Nephron progenitor cell (in vitro differentiated cells): ENCODE data around the gene MORN5.
A peak's percentile ranks its signal among the peaks of the same experiment; 100 is the strongest.

ENCODE experiments used
- DNase-seq: peaks from one replicate; pipeline ENCODE4 v3.0.0; 2021
- H3K27ac Mint-ChIP-seq: 2 replicates; pipeline ENCODE4 v1.8.0; 2021; ENCODE audit warnings: mild to moderate bottlenecking, moderate library complexity, mixed read lengths
- H3K27me3 Mint-ChIP-seq: 2 replicates; pipeline ENCODE4 v1.8.0; 2021; ENCODE audit warnings: mild to moderate bottlenecking, low read depth, mixed read lengths; ENCODE audit not compliant: poor library complexity
- H3K36me3 Mint-ChIP-seq: 2 replicates; pipeline ENCODE4 v1.8.0; 2021; ENCODE audit warnings: low read depth, mixed read lengths
- H3K4me1 Mint-ChIP-seq: 2 replicates; pipeline ENCODE4 v1.8.0; 2021; ENCODE audit warnings: mixed read lengths
- H3K4me3 Mint-ChIP-seq: 2 replicates; pipeline ENCODE4 v1.8.0; 2021; ENCODE audit warnings: mild to moderate bottlenecking, moderate library complexity, mixed read lengths
- H3K9me3 Mint-ChIP-seq: 2 replicates; pipeline ENCODE4 v1.8.0; 2021; ENCODE audit warnings: mild to moderate bottlenecking, moderate library complexity, mixed read lengths
- TF ChIP-seq, protein P1 (sequence below): fragments of 200-600 bp; sonication (generic); IDR thresholded peaks from 2 replicates; pipeline ENCODE4 v1.5.0; 2021; ENCODE audit warnings: antibody characterized with exemption

Gene MORN5

GRCh38 chr9:122191584-122191983 lies 31.9 kb downstream of the MORN5 start:
- no peaks in the 10 kb centered on the region for H3K9me3 Mint-ChIP-seq
- H3K27me3 Mint-ChIP-seq: peaks cover 20% of the 10 kb centered on the region
- TF ChIP-seq, protein P1, sequence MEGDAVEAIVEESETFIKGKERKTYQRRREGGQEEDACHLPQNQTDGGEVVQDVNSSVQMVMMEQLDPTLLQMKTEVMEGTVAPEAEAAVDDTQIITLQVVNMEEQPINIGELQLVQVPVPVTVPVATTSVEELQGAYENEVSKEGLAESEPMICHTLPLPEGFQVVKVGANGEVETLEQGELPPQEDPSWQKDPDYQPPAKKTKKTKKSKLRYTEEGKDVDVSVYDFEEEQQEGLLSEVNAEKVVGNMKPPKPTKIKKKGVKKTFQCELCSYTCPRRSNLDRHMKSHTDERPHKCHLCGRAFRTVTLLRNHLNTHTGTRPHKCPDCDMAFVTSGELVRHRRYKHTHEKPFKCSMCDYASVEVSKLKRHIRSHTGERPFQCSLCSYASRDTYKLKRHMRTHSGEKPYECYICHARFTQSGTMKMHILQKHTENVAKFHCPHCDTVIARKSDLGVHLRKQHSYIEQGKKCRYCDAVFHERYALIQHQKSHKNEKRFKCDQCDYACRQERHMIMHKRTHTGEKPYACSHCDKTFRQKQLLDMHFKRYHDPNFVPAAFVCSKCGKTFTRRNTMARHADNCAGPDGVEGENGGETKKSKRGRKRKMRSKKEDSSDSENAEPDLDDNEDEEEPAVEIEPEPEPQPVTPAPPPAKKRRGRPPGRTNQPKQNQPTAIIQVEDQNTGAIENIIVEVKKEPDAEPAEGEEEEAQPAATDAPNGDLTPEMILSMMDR: no peak
- H3K27ac Mint-ChIP-seq: no peak overlapping the region
- no peaks in the 10 kb centered on the region for H3K36me3 Mint-ChIP-seq
- peak; percentile 48 for DNase-seq
- H3K4me3 Mint-ChIP-seq: no peak overlapping the region
- H3K4me1 Mint-ChIP-seq: peaks cover 40% of the 10 kb centered on the region

DNA sequence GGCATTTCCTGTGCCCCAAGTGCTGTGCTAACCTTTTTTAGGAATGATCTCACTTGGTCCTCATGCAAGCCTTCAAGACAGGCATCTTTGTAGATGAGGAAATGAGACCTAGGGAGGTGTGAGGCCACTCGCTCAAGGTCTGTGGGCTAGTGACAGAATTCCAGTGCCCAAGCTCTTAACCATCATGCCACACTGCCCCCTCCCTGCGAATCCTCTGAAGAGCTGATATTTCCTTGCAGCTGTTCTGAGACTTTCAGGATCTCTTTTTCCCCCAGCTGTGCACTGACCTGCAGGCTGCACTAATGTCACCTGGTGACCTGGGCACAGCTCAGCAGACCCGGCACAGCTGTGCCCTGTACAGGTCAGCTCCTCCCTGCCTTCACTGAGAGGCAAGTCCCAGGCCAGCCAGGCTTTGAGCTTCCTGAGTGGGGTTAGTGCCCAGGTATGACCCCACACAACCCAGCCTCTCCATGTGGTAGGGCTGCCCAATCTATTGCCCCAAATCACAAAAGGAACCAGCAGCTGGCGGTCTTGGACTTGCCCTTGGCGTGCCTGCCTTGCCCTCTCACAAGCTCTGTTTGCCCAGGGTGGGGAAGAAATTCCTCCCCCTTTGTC lies 32.7 kb downstream of the MORN5 start:
- no peak for DNase-seq
- peaks cover 37% of the 10 kb centered on the region for H3K4me1 Mint-ChIP-seq
- no peaks in the 10 kb centered on the region for H3K9me3 Mint-ChIP-seq
- no peaks in the 10 kb centered on the region for H3K36me3 Mint-ChIP-seq
- peaks cover 23% of the 10 kb centered on the region for H3K27me3 Mint-ChIP-seq
- no peak overlapping the region for H3K4me3 Mint-ChIP-seq
- TF ChIP-seq, protein P1: no peak
- no peak overlapping the region for H3K27ac Mint-ChIP-seq

DNA sequence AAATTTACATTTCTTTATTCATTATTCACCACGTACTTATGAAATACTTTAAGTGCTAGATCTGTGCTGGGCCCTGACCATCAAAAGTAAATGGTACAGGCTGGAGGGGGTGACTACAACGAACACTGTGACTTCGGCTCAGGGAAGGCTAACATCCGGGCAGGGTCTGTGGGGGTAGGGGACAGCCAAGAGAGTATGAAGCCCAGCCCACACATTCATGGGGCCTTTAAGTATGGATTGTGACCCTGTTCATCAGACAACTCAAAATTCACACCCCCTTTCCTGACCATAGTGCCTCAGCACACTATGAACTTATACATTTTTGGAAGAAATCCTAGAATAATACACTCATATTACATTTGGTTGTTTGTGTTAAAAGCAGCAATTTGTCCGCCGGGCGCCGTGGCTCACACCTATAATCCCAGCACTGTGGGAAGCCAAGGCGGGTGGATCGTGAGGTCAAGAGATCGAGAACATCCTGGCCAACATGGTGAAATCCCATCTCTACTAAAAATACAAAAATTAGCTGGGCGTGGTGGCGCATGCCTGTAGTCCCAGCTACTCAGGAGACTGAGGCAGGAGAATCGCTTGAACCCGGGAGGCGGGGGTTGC lies 33.3 kb downstream of the MORN5 start:
- Mint-ChIP-seq H3K4me1 (peaks cover 31% of the 10 kb centered on the region), H3K36me3 (no peaks in the 10 kb centered on the region), H3K27me3 (peaks cover 24% of the 10 kb centered on the region), H3K4me3 (no peak overlapping the region), H3K9me3 (no peaks in the 10 kb centered on the region), H3K27ac (no peak overlapping the region)
- TF ChIP-seq, protein P1: no peak
- DNase-seq: no peak

- Mint-ChIP-seq H3K9me3 (no peaks in the 10 kb centered on the region), H3K27me3 (peaks cover 27% of the 10 kb centered on the region), H3K27ac (no peak overlapping the region), H3K4me3 (no peak overlapping the region), H3K36me3 (no peaks in the 10 kb centered on the region), H3K4me1 (peaks cover 34% of the 10 kb centered on the region)
- no peak for DNase-seq
- TF ChIP-seq, protein P1: no peak
Measured at GRCh38 chr9:122193651-122194050, 33.9 kb downstream of the MORN5 start.

DNA sequence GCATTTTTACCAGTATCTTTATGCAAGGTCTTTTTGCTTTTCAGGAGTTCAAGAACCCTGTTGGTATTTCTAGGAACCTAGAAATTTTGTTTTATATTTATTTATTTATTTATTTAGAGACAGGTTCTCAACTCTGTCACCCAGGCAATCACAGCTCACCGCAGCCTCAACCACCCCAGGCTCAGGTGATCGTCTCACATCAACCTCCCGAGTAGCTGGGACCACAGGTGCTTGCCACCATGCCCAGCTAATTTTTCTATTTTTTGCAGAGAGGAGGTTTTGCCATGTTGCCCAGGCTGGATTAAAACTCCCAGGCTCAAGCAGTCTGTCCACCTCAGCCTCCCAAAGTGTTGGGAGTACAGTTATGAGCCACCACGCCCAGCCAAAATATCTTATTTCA lies 36.2 kb downstream of the MORN5 start:
- peaks cover 34% of the 10 kb centered on the region for H3K4me1 Mint-ChIP-seq
- H3K27me3 Mint-ChIP-seq: peaks cover 40% of the 10 kb centered on the region
- no peak for DNase-seq
- H3K36me3 Mint-ChIP-seq: no peaks in the 10 kb centered on the region
- H3K4me3 Mint-ChIP-seq: no peak overlapping the region
- H3K9me3 Mint-ChIP-seq: no peaks in the 10 kb centered on the region
- TF ChIP-seq, protein P1: no peak
- H3K27ac Mint-ChIP-seq: no peak overlapping the region

DNA sequence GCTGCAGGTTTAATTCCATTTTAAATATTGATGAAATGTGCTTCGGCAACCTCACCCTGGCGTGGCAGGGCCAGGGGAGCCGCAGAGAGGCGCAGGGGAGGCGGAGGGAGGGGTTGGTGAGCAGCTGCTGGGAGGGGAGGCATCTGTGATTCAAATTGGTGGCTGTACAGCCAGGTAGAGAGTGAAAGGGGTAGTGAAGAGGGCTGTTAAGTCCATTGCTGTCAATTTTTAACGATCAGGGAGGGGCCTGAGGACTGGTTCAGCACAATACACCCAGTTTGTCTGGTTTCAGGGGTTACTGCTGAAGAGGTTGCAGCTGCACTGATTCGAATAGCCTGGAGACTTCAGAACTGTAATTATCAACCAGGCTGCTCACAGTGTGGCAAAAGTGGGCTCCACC lies 37.7 kb downstream of the MORN5 start:
- H3K4me3 Mint-ChIP-seq: no peak overlapping the region
- peaks cover 19% of the 10 kb centered on the region for H3K4me1 Mint-ChIP-seq
- no peaks in the 10 kb centered on the region for H3K36me3 Mint-ChIP-seq
- no peak overlapping the region for H3K27ac Mint-ChIP-seq
- DNase-seq: no peak
- no peaks in the 10 kb centered on the region for H3K9me3 Mint-ChIP-seq
- peaks cover 38% of the 10 kb centered on the region for H3K27me3 Mint-ChIP-seq
- TF ChIP-seq, protein P1: no peak
